Omental fat pad (tissue), 4 donors: ENCODE measurements around the gene DLK2. TPM values are rescaled to one million over a fixed set of nuclear protein-coding genes. Genes with fewer than 3 reads are reported as not detected.
"Not testable (repeated sequence)": the region's sequence is repeated elsewhere in the genome, so short reads cannot be mapped to it uniquely, and the experiment has no call there.

Experiments used
- ATAC-seq: fragments of 150-250 bp; one replicate; pipeline ENCODE4 v1.9.1; 2016; ENCODE audit warnings: mild to moderate bottlenecking, moderate library complexity; ENCODE audit not compliant: low FRiP score
- DNase-seq: peaks from one replicate; pipeline ENCODE4 v3.0.0-alpha.2; 2019; ENCODE audit warnings: low spot score
- total RNA-seq, 4 donors: library from RNA; depleted of rRNA; stranded (reverse); fragments of >200 nt; gene quantifications; one replicate each; pipeline ENCODE4 v1.1.0, GENCODE V29; 2016
- TF ChIP-seq, protein P1 (sequence below), 3 donors: fragments of 450-650 bp; IDR thresholded peaks; one replicate each; pipeline ENCODE4 v1.5.1; 2016 to 2017; ENCODE audit warnings: antibody characterized with exemption in 3 of 3, mild to moderate bottlenecking in 3 of 3, moderate library complexity in 2 of 3

Gene DLK2
- total RNA-seq, 4 donors from 2014 or later: 1.1 to 1.5 (median 1.2) TPM; not detected in 1

- no peak for ATAC-seq
- no peak for DNase-seq
- TF ChIP-seq, protein P1, sequence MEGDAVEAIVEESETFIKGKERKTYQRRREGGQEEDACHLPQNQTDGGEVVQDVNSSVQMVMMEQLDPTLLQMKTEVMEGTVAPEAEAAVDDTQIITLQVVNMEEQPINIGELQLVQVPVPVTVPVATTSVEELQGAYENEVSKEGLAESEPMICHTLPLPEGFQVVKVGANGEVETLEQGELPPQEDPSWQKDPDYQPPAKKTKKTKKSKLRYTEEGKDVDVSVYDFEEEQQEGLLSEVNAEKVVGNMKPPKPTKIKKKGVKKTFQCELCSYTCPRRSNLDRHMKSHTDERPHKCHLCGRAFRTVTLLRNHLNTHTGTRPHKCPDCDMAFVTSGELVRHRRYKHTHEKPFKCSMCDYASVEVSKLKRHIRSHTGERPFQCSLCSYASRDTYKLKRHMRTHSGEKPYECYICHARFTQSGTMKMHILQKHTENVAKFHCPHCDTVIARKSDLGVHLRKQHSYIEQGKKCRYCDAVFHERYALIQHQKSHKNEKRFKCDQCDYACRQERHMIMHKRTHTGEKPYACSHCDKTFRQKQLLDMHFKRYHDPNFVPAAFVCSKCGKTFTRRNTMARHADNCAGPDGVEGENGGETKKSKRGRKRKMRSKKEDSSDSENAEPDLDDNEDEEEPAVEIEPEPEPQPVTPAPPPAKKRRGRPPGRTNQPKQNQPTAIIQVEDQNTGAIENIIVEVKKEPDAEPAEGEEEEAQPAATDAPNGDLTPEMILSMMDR (IDR thresholded peaks at IDR 0.05): no peak
Measured at GRCh38 chr6:43469947-43470346, 14.6 kb upstream of the DLK2 start.

DNA sequence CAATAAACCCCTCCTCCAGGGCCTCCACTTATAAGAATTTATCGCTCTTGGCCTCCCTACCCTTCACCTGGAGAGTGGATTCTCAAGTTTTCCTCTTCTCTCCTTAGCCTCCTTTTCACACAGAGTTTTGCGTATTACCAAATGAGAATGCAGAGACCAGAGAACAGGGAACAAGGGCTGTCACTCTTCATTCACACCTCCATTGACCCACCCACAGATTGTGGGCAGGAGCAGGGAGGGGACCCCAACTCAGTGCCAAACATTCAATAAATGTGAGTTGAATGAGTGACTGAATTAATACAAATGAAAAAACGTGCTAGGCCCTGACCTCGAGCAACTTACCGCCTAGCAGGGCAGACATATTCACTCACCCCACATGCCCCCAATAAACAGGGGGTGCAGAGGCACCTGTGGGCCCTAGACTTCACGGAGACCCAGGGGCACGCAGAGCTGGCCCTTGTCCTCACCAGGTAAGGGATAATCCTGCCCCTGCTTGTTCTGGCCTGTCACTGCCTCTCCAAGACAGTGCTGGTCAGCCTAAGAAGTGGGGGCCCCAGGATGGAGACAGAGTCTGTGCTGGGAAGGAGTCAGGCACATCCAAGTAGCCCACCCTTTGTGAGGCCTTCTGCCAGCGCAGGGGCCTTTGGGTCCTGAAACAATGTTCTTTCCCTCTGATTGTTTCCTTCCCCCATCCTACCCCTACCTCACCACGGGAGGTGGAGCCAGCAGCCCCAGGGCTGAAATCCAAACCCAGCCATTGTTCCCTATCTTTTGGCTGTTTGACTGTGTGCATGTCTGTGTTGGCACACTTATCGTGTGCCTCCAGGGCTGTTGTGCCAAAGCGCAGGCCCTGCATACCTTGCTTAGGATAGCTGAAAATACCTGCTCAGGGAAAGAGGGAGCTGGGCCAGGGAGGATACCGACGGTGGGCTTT lies 13.7 kb upstream of the DLK2 start:
- no peak for ATAC-seq
- no peak for DNase-seq
- TF ChIP-seq, protein P1 (IDR thresholded peaks at IDR 0.05): no peak

DNA sequence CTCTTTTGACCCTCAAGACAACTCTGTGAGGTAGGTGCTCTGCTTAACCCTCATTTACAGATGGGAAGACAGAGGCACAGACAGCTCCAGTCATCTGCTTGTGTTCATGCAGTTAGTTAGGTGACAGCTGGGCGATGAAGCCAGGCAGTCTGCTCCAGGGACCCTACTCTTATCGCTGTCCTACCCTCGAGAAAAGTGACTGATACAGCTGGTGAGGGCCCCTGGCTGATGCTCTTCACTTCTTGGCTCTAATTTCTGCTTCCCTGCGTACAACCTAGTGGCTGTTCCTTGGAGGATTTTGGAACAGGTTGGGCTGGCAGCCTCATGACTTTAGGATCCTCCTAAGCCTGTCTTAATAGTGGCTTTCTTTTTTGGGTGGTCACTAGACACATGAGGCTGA lies 12.9 kb upstream of the DLK2 start:
- DNase-seq (no peak), ATAC-seq (no peak)
- TF ChIP-seq, protein P1 (IDR thresholded peaks at IDR 0.05): no peak

DNA sequence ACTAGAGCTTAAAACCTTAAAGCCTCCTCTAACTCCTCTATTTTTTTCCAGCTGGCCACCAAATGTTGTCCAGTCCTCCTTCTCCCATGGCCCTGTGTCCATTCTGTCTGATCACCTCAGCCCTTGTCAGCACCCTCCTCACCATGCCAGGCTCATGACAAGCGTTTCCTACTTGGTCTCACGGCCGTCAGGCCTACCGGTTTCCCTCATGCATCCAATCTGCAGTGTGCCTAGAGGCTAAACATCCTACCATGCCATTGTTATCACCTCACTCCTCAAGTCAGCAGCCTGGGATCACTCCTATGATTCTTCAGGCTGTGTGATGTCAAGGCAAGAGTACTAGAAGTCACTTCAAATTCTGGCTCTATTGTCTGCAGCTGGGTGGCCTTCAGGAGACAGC lies 12.4 kb upstream of the DLK2 start:
- ATAC-seq (no peak), DNase-seq (no peak)
- TF ChIP-seq, protein P1 (IDR thresholded peaks at IDR 0.05): no peak

DNA sequence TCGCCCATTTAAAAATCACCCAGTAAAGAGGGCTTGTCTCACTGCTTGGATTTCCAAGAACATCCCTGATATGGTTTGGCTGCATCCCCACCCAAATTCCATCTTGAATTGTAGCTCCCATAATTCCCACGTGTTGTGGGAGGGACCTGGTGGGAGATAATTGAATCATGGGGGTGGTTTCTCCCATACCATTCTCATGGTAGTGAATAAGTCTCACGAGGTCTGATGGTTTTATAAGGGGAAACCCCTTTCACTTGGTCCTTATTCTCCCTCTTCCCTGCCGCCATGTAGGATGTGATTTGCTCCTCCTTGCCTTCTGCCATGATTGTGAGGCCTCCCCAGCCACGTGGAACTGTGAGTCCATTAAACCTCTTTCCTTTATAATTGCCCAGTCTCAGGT lies 11.9 kb upstream of the DLK2 start:
- DNase-seq, ATAC-seq: not testable (repeated sequence)

GRCh38 chr6:43465948-43466347 lies 10.6 kb upstream of the DLK2 start:
- TF ChIP-seq, protein P1 (IDR thresholded peaks at IDR 0.05): no peak
- no peak for DNase-seq
- no peak for ATAC-seq

GRCh38 chr6:43464337-43464736 lies 9.0 kb upstream of the DLK2 start:
- ATAC-seq: no peak
- TF ChIP-seq, protein P1 (IDR thresholded peaks at IDR 0.05): no peak
- no peak for DNase-seq
